Left lung (tissue), 14 donors: ENCODE results near the gene PTPRA. TPM values are rescaled to one million over a fixed set of nuclear protein-coding genes. Genes with fewer than 3 reads are reported as not detected.

ENCODE experiments used
- ATAC-seq: fragments of 200-7000 bp; cut with Tn5 transposase; one replicate; pipeline ENCODE4 v1.9.1; 2020; ENCODE audit warnings: moderate library complexity
- DNase-seq, 4 donors: peaks; one replicate each; pipeline ENCODE4 v3.0.0-alpha.2; 2013 to 2020
- H3K27ac ChIP-seq, 2 donors: fragments of 200-600 bp; sonication (generic) in 1 of 2; one replicate each; pipeline versions ENCODE4 v1.5.0 to v1.8.0; 2020 to 2021
- H3K27me3 ChIP-seq, 2 donors: fragments of 200-600 bp; sonication (generic) in 1 of 2; one replicate each; pipeline versions ENCODE4 v1.5.0 to v1.8.0; 2020 to 2021
- H3K36me3 ChIP-seq, 2 donors: fragments of 200-600 bp; sonication (generic) in 1 of 2; one replicate each; pipeline versions ENCODE4 v1.5.0 to v1.8.0; 2020 to 2021
- H3K4me1 ChIP-seq, 2 donors: fragments of 200-600 bp; one replicate each; pipeline ENCODE4 v1.8.0; 2021
- H3K4me3 ChIP-seq, 2 donors: fragments of 200-600 bp; sonication (generic) in 1 of 2; one replicate each; pipeline versions ENCODE4 v1.5.0 to v1.8.0; 2020 to 2021; ENCODE audit warnings: mild to moderate bottlenecking in 1 of 2
- H3K9me3 ChIP-seq, 2 donors: fragments of 200-600 bp; sonication (generic) in 1 of 2; one replicate each; pipeline versions ENCODE4 v1.5.0 to v1.8.0; 2020 to 2021
- intact Hi-C, 2 donors: fragments of 100-400 bp; cut with DNase I; formaldehyde crosslinking; loops; one replicate each; pipeline versions ENCODE4 v1.11.2 to v1.14.2; 2022
- long read RNA-seq, 12 donors: library from polyadenylated mRNA in 2 of 12; unstranded in 2 of 12; transcript quantifications; one replicate each; pipeline ENCODE4 v2.0.0 and lab custom pipeline, GENCODE V29; 2019 to 2026
- polyA plus RNA-seq, 6 donors: library from polyadenylated mRNA; unstranded; fragments of 120-200 nt; gene quantifications; one replicate each; pipeline ENCODE4 v1.2.1, GENCODE V29; 2013; ENCODE audit not compliant: insufficient read length in 6 of 6
- total RNA-seq, 2 donors: library from RNA; stranded (reverse); fragmentation: NEBNext Ultra II Directional; extraction: Animal tissue kit (Norgen Biotek cat#: 25700); gene quantifications; one replicate each; pipeline ENCODE4 v1.2.1, GENCODE V29; 2021
- TF ChIP-seq, protein P1 (sequence below), 2 donors: fragments of 200-600 bp; sonication (generic) in 1 of 2; IDR thresholded peaks; one replicate each; pipeline versions ENCODE4 v1.5.0 to v1.8.0; 2021; ENCODE audit warnings: antibody characterized with exemption in 2 of 2
- donor health status: DM: no; HTN: yes; CAD: no.
- donor health status: DM: no; HTN: no; CAD: no.

Gene PTPRA, protein sequence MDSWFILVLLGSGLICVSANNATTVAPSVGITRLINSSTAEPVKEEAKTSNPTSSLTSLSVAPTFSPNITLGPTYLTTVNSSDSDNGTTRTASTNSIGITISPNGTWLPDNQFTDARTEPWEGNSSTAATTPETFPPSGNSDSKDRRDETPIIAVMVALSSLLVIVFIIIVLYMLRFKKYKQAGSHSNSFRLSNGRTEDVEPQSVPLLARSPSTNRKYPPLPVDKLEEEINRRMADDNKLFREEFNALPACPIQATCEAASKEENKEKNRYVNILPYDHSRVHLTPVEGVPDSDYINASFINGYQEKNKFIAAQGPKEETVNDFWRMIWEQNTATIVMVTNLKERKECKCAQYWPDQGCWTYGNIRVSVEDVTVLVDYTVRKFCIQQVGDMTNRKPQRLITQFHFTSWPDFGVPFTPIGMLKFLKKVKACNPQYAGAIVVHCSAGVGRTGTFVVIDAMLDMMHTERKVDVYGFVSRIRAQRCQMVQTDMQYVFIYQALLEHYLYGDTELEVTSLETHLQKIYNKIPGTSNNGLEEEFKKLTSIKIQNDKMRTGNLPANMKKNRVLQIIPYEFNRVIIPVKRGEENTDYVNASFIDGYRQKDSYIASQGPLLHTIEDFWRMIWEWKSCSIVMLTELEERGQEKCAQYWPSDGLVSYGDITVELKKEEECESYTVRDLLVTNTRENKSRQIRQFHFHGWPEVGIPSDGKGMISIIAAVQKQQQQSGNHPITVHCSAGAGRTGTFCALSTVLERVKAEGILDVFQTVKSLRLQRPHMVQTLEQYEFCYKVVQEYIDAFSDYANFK
- total RNA-seq (10 to 100 TPM; 51.0 to 54.0 TPM), polyA plus RNA-seq (10 to 100 TPM; 76.9 to 88.1 (median 80.1) TPM)
- long read RNA-seq, donor 1, transcript PTPRA-201 (23 exons, 3,725 nt), result major isoform, 6 of 21 reads
- long read RNA-seq, donor 1, partial matches to known transcripts, result 15 of 21 reads
- long read RNA-seq, donor 1, other reads (novel, unspliced or antisense), result 0 of 21 reads
- long read RNA-seq, donor 2, partial matches to known transcripts, result 33 of 36 reads
- long read RNA-seq, donor 2, other reads (novel, unspliced or antisense), result 0 of 36 reads
- long read RNA-seq, donor 3, partial matches to known transcripts, result 0 of 5 reads
- long read RNA-seq, donor 3, other reads (novel, unspliced or antisense), result 0 of 5 reads
- long read RNA-seq, donor 4, partial matches to known transcripts, result 6 of 6 reads
- long read RNA-seq, donor 4, other reads (novel, unspliced or antisense), result 0 of 6 reads
- long read RNA-seq, donor 5, partial matches to known transcripts, result 19 of 23 reads
- long read RNA-seq, donor 5, other reads (novel, unspliced or antisense), result 0 of 23 reads
- long read RNA-seq, donor 6, transcript PTPRA-201 (23 exons, 3,725 nt), result major isoform, 7 of 19 reads
- long read RNA-seq, donor 6, partial matches to known transcripts, result 12 of 19 reads
- long read RNA-seq, donor 6, other reads (novel, unspliced or antisense), result 0 of 19 reads
- long read RNA-seq, donor 7, transcript PTPRA-201 (23 exons, 3,725 nt), result major isoform, 7 of 7 reads
- long read RNA-seq, donor 7, partial matches to known transcripts, result 0 of 7 reads
- long read RNA-seq, donor 7, other reads (novel, unspliced or antisense), result 0 of 7 reads
- long read RNA-seq, donor 8, transcript PTPRA-201 (23 exons, 3,725 nt), result major isoform, 7 of 7 reads
- long read RNA-seq, donor 8, partial matches to known transcripts, result 0 of 7 reads
- long read RNA-seq, donor 8, other reads (novel, unspliced or antisense), result 0 of 7 reads
- long read RNA-seq, donor 9, result 0 reads
- long read RNA-seq, donor 10, partial matches to known transcripts, result 5 of 10 reads
- long read RNA-seq, donor 10, other reads (novel, unspliced or antisense), result 3 of 10 reads
- long read RNA-seq, donor 11, result 0 reads
- long read RNA-seq, donor 12, transcript PTPRA-201 (23 exons, 3,725 nt), result major isoform, 6 of 7 reads
- long read RNA-seq, donor 12, partial matches to known transcripts, result 0 of 7 reads
- long read RNA-seq, donor 12, other reads (novel, unspliced or antisense), result 0 of 7 reads

DNA sequence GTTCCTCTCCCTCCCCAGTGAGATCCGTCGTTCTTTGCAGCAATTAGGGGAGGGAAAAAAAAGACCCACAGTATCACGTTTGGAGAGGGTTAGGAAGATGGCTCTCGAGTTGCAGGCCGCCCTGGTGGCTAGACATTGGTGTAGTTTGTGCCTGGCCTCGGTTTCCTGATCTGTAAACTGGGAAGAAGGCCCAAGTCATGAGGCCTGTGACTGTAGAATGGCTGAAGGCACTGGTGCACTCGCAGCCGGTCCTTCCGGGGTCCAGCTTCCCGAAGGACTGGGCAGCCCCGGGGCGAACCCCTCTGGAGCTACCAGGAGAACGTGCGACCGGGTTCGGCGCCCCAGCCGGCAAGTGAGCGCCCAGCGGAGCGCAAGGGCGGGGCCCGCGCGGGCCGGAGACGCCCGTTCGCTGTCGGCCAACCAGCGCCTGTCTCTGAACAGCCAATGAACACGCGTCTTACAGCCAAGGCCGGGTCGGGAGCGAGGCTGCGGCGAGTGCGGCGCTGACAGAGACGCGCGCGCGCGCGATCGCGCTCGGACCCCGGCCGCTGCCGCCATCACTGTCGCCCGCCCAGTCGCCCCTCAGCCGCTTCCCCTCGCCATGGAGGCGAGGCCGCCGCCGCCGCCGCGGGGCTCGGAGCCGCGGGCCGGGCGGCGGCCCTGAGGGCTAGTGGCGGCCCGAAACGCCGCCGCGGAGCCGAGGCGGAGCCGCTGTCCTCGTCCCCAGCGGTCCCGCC lies at the start of gene PTPRA:
Gene PTPRA (plus strand): TSS at position 472 of the 737 bp plus-strand sequence. CDS start 90,797 bp downstream, outside the sequence.
- no peaks in the 10 kb centered on the region for H3K9me3 ChIP-seq
- peaks cover 5 to 56% of the 10 kb centered on the region in 2 donors for H3K4me1 ChIP-seq
- H3K27me3 ChIP-seq, result peaks cover 0 to 14% of the 10 kb centered on the region in 2 donors
- intact Hi-C loops, result loop anchor here in 1 of 2 donors (10.0 kb wide), 1 partner anchor 112 kb away; no protein-coding TSS in a partner anchor
- peak within 1 kb of the TSS; percentile 73 to 81 for H3K27ac ChIP-seq
- DNase-seq (peak; percentile 91 to 97 (median 94)), ATAC-seq (peak; percentile 96)
- TF ChIP-seq, protein P1, sequence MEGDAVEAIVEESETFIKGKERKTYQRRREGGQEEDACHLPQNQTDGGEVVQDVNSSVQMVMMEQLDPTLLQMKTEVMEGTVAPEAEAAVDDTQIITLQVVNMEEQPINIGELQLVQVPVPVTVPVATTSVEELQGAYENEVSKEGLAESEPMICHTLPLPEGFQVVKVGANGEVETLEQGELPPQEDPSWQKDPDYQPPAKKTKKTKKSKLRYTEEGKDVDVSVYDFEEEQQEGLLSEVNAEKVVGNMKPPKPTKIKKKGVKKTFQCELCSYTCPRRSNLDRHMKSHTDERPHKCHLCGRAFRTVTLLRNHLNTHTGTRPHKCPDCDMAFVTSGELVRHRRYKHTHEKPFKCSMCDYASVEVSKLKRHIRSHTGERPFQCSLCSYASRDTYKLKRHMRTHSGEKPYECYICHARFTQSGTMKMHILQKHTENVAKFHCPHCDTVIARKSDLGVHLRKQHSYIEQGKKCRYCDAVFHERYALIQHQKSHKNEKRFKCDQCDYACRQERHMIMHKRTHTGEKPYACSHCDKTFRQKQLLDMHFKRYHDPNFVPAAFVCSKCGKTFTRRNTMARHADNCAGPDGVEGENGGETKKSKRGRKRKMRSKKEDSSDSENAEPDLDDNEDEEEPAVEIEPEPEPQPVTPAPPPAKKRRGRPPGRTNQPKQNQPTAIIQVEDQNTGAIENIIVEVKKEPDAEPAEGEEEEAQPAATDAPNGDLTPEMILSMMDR (IDR thresholded peaks at IDR 0.05), result no peak
- peak within 1 kb of the TSS; percentile 82 to 96 for H3K4me3 ChIP-seq
- H3K36me3 ChIP-seq, result no peaks in the 10 kb centered on the region

DNA sequence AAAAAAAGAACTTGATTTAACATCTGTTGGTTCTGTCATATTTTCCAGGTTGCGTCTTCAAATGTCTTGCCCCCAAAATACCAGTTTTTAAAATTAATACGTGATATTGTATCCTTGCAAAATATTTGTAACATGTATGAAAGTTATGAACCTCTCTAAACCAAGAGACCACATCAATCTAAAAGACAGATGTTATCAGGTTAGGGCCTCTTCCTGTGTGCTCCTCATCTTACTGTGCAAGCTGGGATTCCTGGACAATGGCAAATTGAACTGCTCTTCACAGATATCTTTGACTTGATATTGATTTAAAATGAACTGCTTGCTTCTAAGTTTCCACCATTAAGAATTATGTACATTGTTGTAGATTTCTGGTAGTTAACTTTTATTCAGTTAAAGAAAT lies 47.5 kb upstream of the PTPRA start:
- no peaks in the 10 kb centered on the region for H3K9me3 ChIP-seq
- peaks cover 10 to 63% of the 10 kb centered on the region in 2 donors for H3K27me3 ChIP-seq
- TF ChIP-seq, protein P1 (IDR thresholded peaks at IDR 0.05), result no peak
- H3K27ac ChIP-seq, result no peak overlapping the region
- no peak for DNase-seq
- intact Hi-C loops, result no loop called here
- ATAC-seq, result no peak
- no peak overlapping the region for H3K4me3 ChIP-seq
- no peaks in the 10 kb centered on the region for H3K36me3 ChIP-seq
- H3K4me1 ChIP-seq, result peaks cover 0 to 12% of the 10 kb centered on the region in 2 donors

DNA sequence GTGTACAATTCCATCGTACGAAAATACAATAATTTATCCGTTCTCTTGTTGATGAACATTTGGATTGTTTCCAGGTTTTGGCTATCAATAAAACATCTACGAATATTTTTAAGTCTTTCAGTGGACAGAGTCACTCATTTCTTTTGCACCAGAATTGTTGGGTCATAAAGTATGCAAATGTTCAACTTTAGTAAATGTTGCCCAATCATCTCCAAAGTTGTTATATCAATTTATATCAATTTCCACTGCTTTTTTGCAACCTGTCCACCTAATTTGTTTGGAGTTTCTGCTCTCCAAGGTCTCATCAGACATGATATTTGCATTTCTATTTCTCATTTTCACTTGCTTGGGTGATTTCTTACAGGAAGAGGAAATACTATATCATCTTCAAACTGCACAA lies 46.6 kb upstream of the PTPRA start:
- intact Hi-C loops, result no loop called here
- ATAC-seq (no peak), DNase-seq (no peak)
- TF ChIP-seq, protein P1 (IDR thresholded peaks at IDR 0.05), result no peak
- Histone ChIP-seq H3K4me1 (peaks cover 0 to 5% of the 10 kb centered on the region in 2 donors), H3K27me3 (peaks cover 6 to 54% of the 10 kb centered on the region in 2 donors), H3K9me3 (no peaks in the 10 kb centered on the region), H3K4me3 (no peak overlapping the region), H3K27ac (no peak overlapping the region), H3K36me3 (no peaks in the 10 kb centered on the region)
